ENCODE results near the gene MEI4. TPM values are rescaled to one million over a fixed set of nuclear protein-coding genes. Genes with fewer than 3 reads are reported as not detected.

MEI4 gene, protein sequence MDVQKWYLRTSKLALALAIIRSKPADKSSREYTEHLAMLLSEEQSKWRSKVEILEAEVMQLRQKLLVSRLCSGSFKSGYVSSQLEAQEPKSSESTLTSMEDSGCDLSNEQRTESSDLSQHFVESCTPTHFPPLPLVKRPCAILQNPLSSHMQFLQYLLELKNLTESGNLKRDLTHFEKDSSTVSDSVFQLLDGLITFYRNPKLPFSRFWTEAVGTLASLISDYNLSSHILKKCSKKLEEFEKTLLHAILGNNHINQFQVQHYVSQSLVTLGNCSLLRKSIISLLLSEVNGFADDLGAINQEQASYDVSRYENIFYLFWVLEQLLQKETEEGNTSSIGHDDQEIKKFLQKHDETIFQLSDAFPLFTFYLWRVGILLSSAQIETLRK
- total RNA-seq = not detected in 2 replicates

DNA sequence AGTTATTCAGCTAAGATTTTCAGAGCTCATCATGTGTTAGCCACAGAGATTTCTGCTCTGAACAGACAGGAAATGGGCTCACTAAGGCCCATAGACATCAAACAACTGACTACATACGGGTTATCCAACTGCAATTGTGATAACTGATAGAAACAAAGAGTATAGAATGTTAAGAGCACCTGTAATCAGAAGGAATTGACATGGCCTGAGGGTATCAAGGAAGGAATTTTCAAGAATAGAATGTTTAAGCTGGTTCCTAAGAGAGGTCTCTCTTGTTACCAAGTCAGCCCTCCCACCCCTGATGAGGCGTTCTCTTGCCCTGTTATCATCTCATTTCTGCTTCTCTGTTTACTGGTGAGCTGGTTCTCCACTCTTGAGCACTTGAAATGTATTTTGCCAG is at the start of gene MEI4:
Gene MEI4 (plus strand): TSS at position 301 of the 400 bp plus-strand sequence. CDS start 37,633 bp downstream, outside the sequence.

Other genes with a start within 250 kb of the MEI4 start
- gene HTR1B, start 189.5 kb upstream of the MEI4 start, total RNA-seq = 0.17 and 0.72 TPM in 2 replicates

Data from smooth muscle cell of the pulmonary artery (primary cell).